IMR-90 (cell line): Measurements from ENCODE around the gene ZC3H14. TPM values are rescaled to one million over a fixed set of nuclear protein-coding genes. Genes with fewer than 3 reads are reported as not detected.

Experiments
- ATAC-seq: fragments of 200-7000 bp; cut with Tn5 transposase; 2 replicates; pipeline ENCODE4 v1.9.1; 2020; ENCODE audit warnings: low read depth, mild to moderate bottlenecking, moderate library complexity
- BruUV-seq: library from RNA; stranded (reverse); fragments of 400-500 nt; replicated peaks from 2 replicates; lab custom pipeline; 2021; lab: Mats Ljungman, UMichigan
- CTCF ChIA-PET: fragments of 300-600 bp; formaldehyde crosslinking; extraction: SDS; loops from one replicate; lab custom pipeline; 2021; ENCODE audit warnings: antibody characterized with exemption; lab: Yijun Ruan, JAX
- POLR2A ChIA-PET: fragments of 300-600 bp; sonication (Branson Sonifier 250); formaldehyde crosslinking; loops from one replicate; lab custom pipeline; 2022; ENCODE audit warnings: antibody characterized with exemption; ENCODE audit not compliant: unreplicated experiment; lab: Charles Lee
- DNase-seq: peaks from one replicate; pipeline ENCODE4 v3.0.0; 2013
- H2AFZ ChIP-seq: replicated peaks from 2 replicates; pipeline ENCODE3; 2013; ENCODE audit warnings: low read length, mild to moderate bottlenecking; ENCODE audit not compliant: poor library complexity
- H2AK5ac ChIP-seq: 2 replicates; pipeline ENCODE4 v1.6.1; 2013; ENCODE audit warnings: low read depth, low read length, inconsistent platforms
- H2AK9ac ChIP-seq: replicated peaks from 2 replicates; pipeline ENCODE3; 2013; ENCODE audit warnings: mild to moderate bottlenecking, low read depth, low read length, moderate library complexity; ENCODE audit not compliant: poor library complexity
- H2BK120ac ChIP-seq: 2 replicates; pipeline ENCODE4 v1.6.1; 2013; ENCODE audit warnings: low read depth, low read length, inconsistent platforms
- H2BK15ac ChIP-seq: 3 replicates; pipeline ENCODE4 v1.6.1; 2013; ENCODE audit warnings: low read depth, low read length, inconsistent platforms
- H2BK20ac ChIP-seq: 2 replicates; pipeline ENCODE4 v1.6.1; 2013; ENCODE audit warnings: low read depth, mild to moderate bottlenecking, inconsistent platforms, low read length, moderate library complexity
- H2BK5ac ChIP-seq: 2 replicates; pipeline ENCODE4 v1.6.1; 2013; ENCODE audit warnings: mild to moderate bottlenecking, low read depth, low read length, inconsistent platforms; ENCODE audit not compliant: poor library complexity, severe bottlenecking
- H3K14ac ChIP-seq: replicated peaks from 2 replicates; pipeline ENCODE4 v1.6.1; 2013; ENCODE audit warnings: low read depth, low read length, inconsistent platforms
- H3K18ac ChIP-seq: 2 replicates; pipeline ENCODE4 v1.6.1; 2013; ENCODE audit warnings: low read depth, low read length, control low read depth
- H3K23ac ChIP-seq: 2 replicates; pipeline ENCODE4 v1.6.1; 2013; ENCODE audit warnings: low read depth, low read length, inconsistent platforms
- H3K27ac ChIP-seq: 2 replicates; pipeline ENCODE4 v1.5.1; 2013; ENCODE audit warnings: mild to moderate bottlenecking, control low read depth, low read length; ENCODE audit not compliant: insufficient read depth
- H3K27me3 ChIP-seq: 2 replicates; pipeline ENCODE4 v1.6.1; 2013; ENCODE audit warnings: low read length; ENCODE audit not compliant: control insufficient read depth, insufficient read depth
- H3K36me3 ChIP-seq: 2 replicates; pipeline ENCODE4 v1.6.1; 2013; ENCODE audit warnings: low read length, mixed read lengths; ENCODE audit not compliant: control insufficient read depth, insufficient read depth
- H3K4ac ChIP-seq: 2 replicates; pipeline ENCODE4 v1.6.1; 2013; ENCODE audit warnings: low read depth, low read length, inconsistent platforms
- H3K4me1 ChIP-seq: 2 replicates; pipeline ENCODE4 v1.6.1; 2013; ENCODE audit warnings: low read length, mixed read lengths; ENCODE audit not compliant: control insufficient read depth, insufficient read depth
- H3K4me2 ChIP-seq: 2 replicates; pipeline ENCODE4 v1.6.1; 2013; ENCODE audit warnings: low read depth, mild to moderate bottlenecking, control low read depth, low read length, moderate library complexity
- H3K4me3 ChIP-seq: 2 replicates; pipeline ENCODE4 v1.5.1; 2013; ENCODE audit warnings: low read depth, mild to moderate bottlenecking, control low read depth, low read length, moderate library complexity; ENCODE audit not compliant: insufficient read depth
- H3K56ac ChIP-seq: 2 replicates; pipeline ENCODE4 v1.6.1; 2013; ENCODE audit warnings: low read length, inconsistent platforms; ENCODE audit not compliant: insufficient read depth; ENCODE audit errors: extremely low read depth
- H3K79me1 ChIP-seq, 2 experiments: 2 replicates each; pipeline ENCODE4 v1.6.1; 2013; ENCODE audit warnings: low read length in 2 of 2, inconsistent platforms in 1 of 2, low read depth in 1 of 2
- H3K9ac ChIP-seq: 2 replicates; pipeline ENCODE4 v1.6.1; 2013; ENCODE audit warnings: low read depth, low read length, control low read depth
- H3K9me1 ChIP-seq: 2 replicates; pipeline ENCODE4 v1.6.1; 2013; ENCODE audit warnings: low read length, inconsistent platforms; ENCODE audit not compliant: insufficient read depth
- H3K9me3 ChIP-seq: 2 replicates; pipeline ENCODE4 v1.6.1; 2013; ENCODE audit warnings: low read length; ENCODE audit not compliant: control insufficient read depth, insufficient read depth
- H4K20me1 ChIP-seq: 2 replicates; pipeline ENCODE4 v1.6.1; 2013; ENCODE audit warnings: low read length, inconsistent platforms; ENCODE audit not compliant: insufficient read depth
- H4K5ac ChIP-seq: 2 replicates; pipeline ENCODE4 v1.6.1; 2013; ENCODE audit warnings: mild to moderate bottlenecking, low read depth, low read length, control low read depth
- H4K8ac ChIP-seq, 2 experiments: 2 replicates each; pipeline ENCODE4 v1.6.1; 2013; ENCODE audit warnings: low read depth in 2 of 2, low read length in 2 of 2, control low read depth in 1 of 2, inconsistent platforms in 1 of 2
- H4K91ac ChIP-seq: 2 replicates; pipeline ENCODE4 v1.6.1; 2013; ENCODE audit warnings: low read depth, low read length, inconsistent platforms; ENCODE audit not compliant: insufficient read depth
- BHLHE40 ChIP-seq: fragments of 150-350 bp; IDR thresholded peaks from 2 replicates; pipeline ENCODE4 v1.6.1; 2016; ENCODE audit warnings: mild to moderate bottlenecking, low read depth, low read length
- CEBPB ChIP-seq: IDR thresholded peaks from 2 replicates; pipeline ENCODE4 v1.6.1; 2012; ENCODE audit warnings: low read depth, low read length, improper control_type of control experiment
- FOS ChIP-seq: fragments of 150-350 bp; IDR thresholded peaks from 2 replicates; pipeline ENCODE4 v1.6.1; 2016; ENCODE audit warnings: low read depth, low read length
- POLR2A ChIP-seq: IDR thresholded peaks from 2 replicates; pipeline ENCODE4 v1.6.1; 2012; ENCODE audit warnings: mild to moderate bottlenecking, low read depth, low read length
- RAD21 ChIP-seq: IDR thresholded peaks from 2 replicates; pipeline ENCODE4 v1.6.1; 2012; ENCODE audit warnings: low read length, improper control_type of control experiment
- RFX5 ChIP-seq: IDR thresholded peaks from 2 replicates; pipeline ENCODE4 v1.8.0; 2012; ENCODE audit warnings: low read depth, mild to moderate bottlenecking, low read length, moderate library complexity
- WGBS, 2 experiments: methylation state at CpG; one replicate each; pipeline versions ENCODE4 v1.1.5 to v1.1.7; 2013; ENCODE audit warnings: missing lambda C conversion rate in 2 of 2; ENCODE audit not compliant: insufficient read length in 1 of 2; ENCODE audit errors: extremely low coverage in 2 of 2; 5-methylcytosine and 5-hydroxymethylcytosine counted together
- dilution Hi-C: fragments of 300-500 bp; cut with HindIII; formaldehyde crosslinking; loops from one replicate; pipeline ENCODE4 v1.14.3; 2018; ENCODE audit warnings: low sequenced_read_pairs; ENCODE audit not compliant: unreplicated experiment
- in situ Hi-C: fragments of 300-500 bp; cut with MboI; formaldehyde crosslinking; loops from 3 replicates; pipeline ENCODE4 v1.14.3; 2019; ENCODE audit warnings: low sequenced_read_pairs, inconsistent platforms, mixed read lengths
- intact Hi-C: fragments of 100-400 bp; cut with micrococcal nuclease; formaldehyde crosslinking; loops from 2 replicates; pipeline ENCODE4 v1.10.0; 2022
- polyA plus RNA-seq, 3 experiments: library from polyadenylated mRNA; depleted of rRNA; stranded (reverse); fragments of >200 nt; gene quantifications; 2 replicates each; pipeline ENCODE4 v1.2.3, GENCODE V29; 2012; ENCODE audit warnings: low replicate concordance in 1 of 3
- total RNA-seq: library from RNA; depleted of rRNA; stranded (reverse); fragments of >200 nt; gene quantifications from 2 replicates; pipeline ENCODE4 v1.2.3, GENCODE V29; 2012
- TF ChIP-seq, protein P1 (sequence below): conservative IDR thresholded peaks from 2 replicates; pipeline ENCODE4 v1.5.1; 2012; ENCODE audit warnings: mild to moderate bottlenecking, low read depth, low read length, improper control_type of control experiment
- TF ChIP-seq, protein P2 (sequence below): fragments of 150-350 bp; IDR thresholded peaks from 2 replicates; pipeline ENCODE4 v1.6.1; 2016; ENCODE audit warnings: low read depth, mild to moderate bottlenecking, low read length, moderate library complexity, borderline replicate concordance

ZC3H14 gene
- total and polyA plus RNA-seq, 2 of the 4 experiments (the other 2 are of a cell fraction) = 72.5 to 111 TPM

DNA sequence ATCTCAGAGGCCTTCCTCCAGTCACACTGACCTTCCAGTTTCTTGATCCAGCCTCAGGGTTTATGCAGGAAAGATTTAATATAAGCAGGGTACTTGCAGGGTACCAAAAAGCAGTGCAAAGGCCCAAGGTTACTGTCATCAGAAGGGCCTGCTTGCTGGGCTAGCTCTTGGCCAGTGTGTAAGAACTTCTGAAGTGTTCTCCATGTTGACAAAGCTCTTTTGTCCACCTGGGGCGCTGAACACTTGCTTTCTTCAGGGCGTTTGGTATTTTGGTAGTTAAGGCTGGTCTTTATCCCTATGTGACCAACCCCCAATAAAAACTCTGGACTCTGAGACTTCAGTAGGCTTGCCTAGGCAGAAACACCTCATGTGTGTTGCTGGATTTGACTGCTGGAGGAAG is 69.7 kb downstream of the ZC3H14 start:
- Histone ChIP-seq H2AK5ac (no peak overlapping the region), H2BK5ac (no peak overlapping the region), H3K9me3 (no peaks in the 10 kb centered on the region), H4K20me1 (no peaks in the 10 kb centered on the region), H2AK9ac (no peak overlapping the region), H3K27me3 (no peaks in the 10 kb centered on the region), H4K91ac (no peak overlapping the region), H2BK20ac (no peak overlapping the region), H3K79me1 (no peaks in the 10 kb centered on the region; a peak in 1 of 4 replicates), H3K14ac (no peak overlapping the region), H3K4me1 (no peaks in the 10 kb centered on the region), H2BK15ac (no peak overlapping the region), H3K27ac (no peak overlapping the region), H3K4me3 (no peak overlapping the region), H3K56ac (no peak overlapping the region), H3K36me3 (no peaks in the 10 kb centered on the region; the same call in 1 of the 2 replicates), H3K9me1 (no peaks in the 10 kb centered on the region), H3K23ac (no peak overlapping the region), H3K4me2 (no peak overlapping the region), H3K18ac (no peak overlapping the region), H4K5ac (no peak overlapping the region), H3K4ac (no peak overlapping the region), H3K9ac (no peak overlapping the region), H2AFZ (no peak overlapping the region), H2BK120ac (no peak overlapping the region), H4K8ac (no peak overlapping the region)
- dilution Hi-C loops = no loop called here
- in situ Hi-C loops = no loop called here
- intact Hi-C loops = no loop called here
- no CpG with 5 or more reads among the region's 2 CpGs for WGBS, 2 experiments
- no peak for ATAC-seq
- no peak for DNase-seq
- no TSS peak for BruUV-seq
- CTCF ChIA-PET = no interaction called here
- POLR2A ChIA-PET = no interaction called here
- TF ChIP-seq FOS (no peak), RAD21 (no peak), CEBPB (no peak), BHLHE40 (no peak), RFX5 (no peak), POLR2A (no peak)
- TF ChIP-seq, protein P1, sequence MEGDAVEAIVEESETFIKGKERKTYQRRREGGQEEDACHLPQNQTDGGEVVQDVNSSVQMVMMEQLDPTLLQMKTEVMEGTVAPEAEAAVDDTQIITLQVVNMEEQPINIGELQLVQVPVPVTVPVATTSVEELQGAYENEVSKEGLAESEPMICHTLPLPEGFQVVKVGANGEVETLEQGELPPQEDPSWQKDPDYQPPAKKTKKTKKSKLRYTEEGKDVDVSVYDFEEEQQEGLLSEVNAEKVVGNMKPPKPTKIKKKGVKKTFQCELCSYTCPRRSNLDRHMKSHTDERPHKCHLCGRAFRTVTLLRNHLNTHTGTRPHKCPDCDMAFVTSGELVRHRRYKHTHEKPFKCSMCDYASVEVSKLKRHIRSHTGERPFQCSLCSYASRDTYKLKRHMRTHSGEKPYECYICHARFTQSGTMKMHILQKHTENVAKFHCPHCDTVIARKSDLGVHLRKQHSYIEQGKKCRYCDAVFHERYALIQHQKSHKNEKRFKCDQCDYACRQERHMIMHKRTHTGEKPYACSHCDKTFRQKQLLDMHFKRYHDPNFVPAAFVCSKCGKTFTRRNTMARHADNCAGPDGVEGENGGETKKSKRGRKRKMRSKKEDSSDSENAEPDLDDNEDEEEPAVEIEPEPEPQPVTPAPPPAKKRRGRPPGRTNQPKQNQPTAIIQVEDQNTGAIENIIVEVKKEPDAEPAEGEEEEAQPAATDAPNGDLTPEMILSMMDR = no peak
- TF ChIP-seq, protein P2, sequence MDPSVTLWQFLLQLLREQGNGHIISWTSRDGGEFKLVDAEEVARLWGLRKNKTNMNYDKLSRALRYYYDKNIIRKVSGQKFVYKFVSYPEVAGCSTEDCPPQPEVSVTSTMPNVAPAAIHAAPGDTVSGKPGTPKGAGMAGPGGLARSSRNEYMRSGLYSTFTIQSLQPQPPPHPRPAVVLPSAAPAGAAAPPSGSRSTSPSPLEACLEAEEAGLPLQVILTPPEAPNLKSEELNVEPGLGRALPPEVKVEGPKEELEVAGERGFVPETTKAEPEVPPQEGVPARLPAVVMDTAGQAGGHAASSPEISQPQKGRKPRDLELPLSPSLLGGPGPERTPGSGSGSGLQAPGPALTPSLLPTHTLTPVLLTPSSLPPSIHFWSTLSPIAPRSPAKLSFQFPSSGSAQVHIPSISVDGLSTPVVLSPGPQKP = no peak
